ENCODE data around the gene MTMR11. TPM values are rescaled to one million over a fixed set of nuclear protein-coding genes. Genes with fewer than 3 reads are reported as not detected.

MTMR11 gene
- total and polyA plus RNA-seq, 2 of the 13 experiments (the other 11 are each of a cell fraction or from before 2014, with no cell fraction given): 0.49 to 2.8 TPM

- TF ChIP-seq GABPB1 (CRISPR knock-in tag; IDR thresholded peaks at IDR 0.05) (peak; percentile 52; the same call in 1 of the 2 replicates), FOSL1 (CRISPR knock-in tag; IDR thresholded peaks at IDR 0.05; ENCODE audit: borderline replicate concordance) (no peak), KLF9 (CRISPR knock-in tag; IDR thresholded peaks at IDR 0.05; ENCODE audit: low read depth) (peak; percentile 55; the same call in 1 of the 2 replicates), MTF1 (CRISPR knock-in tag; IDR thresholded peaks at IDR 0.05) (no peak), ZNF546 (CRISPR knock-in tag; conservative IDR thresholded peaks at IDR 0.05) (no peak), HOXA9 (CRISPR knock-in tag; IDR thresholded peaks at IDR 0.05; ENCODE audit: borderline replicate concordance) (peak; percentile 64; the same call in 1 of the 2 replicates), SOX6 (IDR thresholded peaks at IDR 0.05) (no peak), SOX6 (CRISPR knock-in tag; IDR thresholded peaks at IDR 0.05) (no peak), GLI4 (CRISPR knock-in tag; IDR thresholded peaks at IDR 0.05; ENCODE audit: borderline replicate concordance) (no peak), IKZF4 (CRISPR knock-in tag; IDR thresholded peaks at IDR 0.05; ENCODE audit: borderline replicate concordance, low read depth, not compliant biosample characterization) (no peak), SRF (IDR thresholded peaks at IDR 0.05; ENCODE audit: low read depth, low read length) (no peak), NFYC (CRISPR knock-in tag; IDR thresholded peaks at IDR 0.05) (peak; percentile 93), STAG1 (CRISPR knock-in tag; IDR thresholded peaks at IDR 0.05) (peak; percentile 23), SNAI1 (CRISPR knock-in tag; IDR thresholded peaks at IDR 0.05; ENCODE audit: borderline replicate concordance) (no peak), PTBP1 (IDR thresholded peaks at IDR 0.05; ENCODE audit: low read depth, low read length, poor library complexity, severe bottlenecking) (no peak), MIXL1 (CRISPR knock-in tag; IDR thresholded peaks at IDR 0.05) (0 out of 2 replicates have a peak, but pooled peaks have one; percentile 11), MIER2 (CRISPR knock-in tag; IDR thresholded peaks at IDR 0.05) (no peak), RERE (CRISPR knock-in tag; IDR thresholded peaks at IDR 0.05; ENCODE audit: low read depth) (no peak), AHR (CRISPR knock-in tag; IDR thresholded peaks at IDR 0.05) (no peak), ZNF205 (CRISPR knock-in tag; IDR thresholded peaks at IDR 0.05) (no peak), ZBTB38 (CRISPR knock-in tag; IDR thresholded peaks at IDR 0.05) (no peak), RAD51 (IDR thresholded peaks at IDR 0.05; ENCODE audit: borderline replicate concordance) (no peak), E2F1 (CRISPR knock-in tag; IDR thresholded peaks at IDR 0.05) (no peak), HOXA5 (CRISPR knock-in tag; IDR thresholded peaks at IDR 0.05) (peak; percentile 74), TGIF2 (CRISPR knock-in tag; IDR thresholded peaks at IDR 0.05) (no peak), ZNF12 (CRISPR knock-in tag; IDR thresholded peaks at IDR 0.05) (no peak), ZMYM4 (CRISPR knock-in tag; IDR thresholded peaks at IDR 0.05) (peak; percentile 81)
These were observed 50.1 kb downstream of the MTMR11 start (continued) for GRCh38 chr1:149886396-149887195.
